Astrocyte (in vitro differentiated cells and primary cell): ENCODE data around the gene DISC1. TPM values are rescaled to one million over a fixed set of nuclear protein-coding genes. Genes with fewer than 3 reads are reported as not detected.

Experiments used
- DNase-seq: peaks from one replicate; pipeline ENCODE4 v3.0.0-alpha.2; 2010; ENCODE audit warnings: low read depth
- FAIRE-seq: peaks from 2 replicates; lab custom pipeline; 2011; peaks lifted over from hg19 to GRCh38; lab: Jason Lieb, UNC
- H2AFZ ChIP-seq: 2 replicates; pipeline ENCODE4 v1.6.0; 2012; ENCODE audit warnings: low read depth, low read length, inconsistent platforms
- H3K27ac ChIP-seq: 2 replicates; pipeline ENCODE4 v1.5.1; 2011; ENCODE audit warnings: low read depth, low read length, inconsistent platforms
- H3K27me3 ChIP-seq: 2 replicates; pipeline ENCODE4 v1.6.0; 2011; ENCODE audit warnings: low read length, inconsistent platforms; ENCODE audit not compliant: insufficient read depth
- H3K36me3 ChIP-seq: 2 replicates; pipeline ENCODE4 v1.5.1; 2011; ENCODE audit warnings: low read length, inconsistent platforms; ENCODE audit not compliant: insufficient read depth
- H3K4me1 ChIP-seq: 2 replicates; pipeline ENCODE4 v1.5.1; 2011; ENCODE audit warnings: low read length, inconsistent platforms; ENCODE audit not compliant: insufficient read depth
- H3K4me2 ChIP-seq: 2 replicates; pipeline ENCODE4 v1.6.0; 2012; ENCODE audit warnings: low read length, inconsistent platforms
- H3K4me3 ChIP-seq: 2 replicates; pipeline ENCODE4 v1.5.1; 2011; ENCODE audit warnings: low read depth, mild to moderate bottlenecking, low read length, inconsistent platforms; ENCODE audit not compliant: insufficient read depth
- H3K79me2 ChIP-seq: 2 replicates; pipeline ENCODE4 v1.6.0; 2012; ENCODE audit warnings: mild to moderate bottlenecking, low read length, inconsistent platforms; ENCODE audit not compliant: insufficient read depth
- H3K9ac ChIP-seq: 2 replicates; pipeline ENCODE4 v1.6.0; 2012; ENCODE audit warnings: mild to moderate bottlenecking, low read length, inconsistent platforms
- H3K9me3 ChIP-seq: 2 replicates; pipeline ENCODE4 v1.5.1; 2012; ENCODE audit warnings: low read depth, mild to moderate bottlenecking, low read length, inconsistent platforms; ENCODE audit not compliant: insufficient read depth
- H4K20me1 ChIP-seq: 2 replicates; pipeline ENCODE4 v1.6.0; 2012; ENCODE audit warnings: low read length, inconsistent platforms; ENCODE audit not compliant: insufficient read depth
- H3K27ac Mint-ChIP-seq: one replicate; pipeline ENCODE4 v1.8.0; 2021; ENCODE audit warnings: mild to moderate bottlenecking, mixed read lengths; ENCODE audit not compliant: unreplicated experiment
- H3K27me3 Mint-ChIP-seq: one replicate; pipeline ENCODE4 v1.8.0; 2021; ENCODE audit warnings: low read depth, mixed read lengths; ENCODE audit not compliant: unreplicated experiment
- H3K36me3 Mint-ChIP-seq: one replicate; pipeline ENCODE4 v1.8.0; 2021; ENCODE audit warnings: low read depth, mixed read lengths; ENCODE audit not compliant: unreplicated experiment
- H3K4me1 Mint-ChIP-seq: one replicate; pipeline ENCODE4 v1.8.0; 2021; ENCODE audit warnings: low read depth, mixed read lengths; ENCODE audit not compliant: unreplicated experiment
- H3K4me3 Mint-ChIP-seq: one replicate; pipeline ENCODE4 v1.8.0; 2021; ENCODE audit warnings: mild to moderate bottlenecking, moderate library complexity, mixed read lengths; ENCODE audit not compliant: unreplicated experiment
- H3K9me3 Mint-ChIP-seq: one replicate; pipeline ENCODE4 v1.8.0; 2021; ENCODE audit warnings: mild to moderate bottlenecking, mixed read lengths; ENCODE audit not compliant: unreplicated experiment
- CTCF ChIP-seq: IDR thresholded peaks from 2 replicates; pipeline ENCODE4 v1.5.1; 2011; ENCODE audit warnings: low read depth, mild to moderate bottlenecking, inconsistent platforms, low read length, moderate library complexity; ENCODE audit not compliant: insufficient read depth
- EZH2 ChIP-seq: IDR thresholded peaks from 2 replicates; pipeline ENCODE4 v1.6.1; 2012; ENCODE audit warnings: mild to moderate bottlenecking, low read length, inconsistent platforms; ENCODE audit not compliant: insufficient read depth
- total RNA-seq: library from RNA; stranded (reverse); gene quantifications from 2 replicates; pipeline ENCODE4 v1.2.1, GENCODE V29; 2021

DISC1 gene
- total RNA-seq, 1 donor from 2014 or later: 9.1 TPM

- no peak overlapping the region for H3K4me3 Mint-ChIP-seq
- H3K4me1 ChIP-seq: peaks cover 23% of the 10 kb centered on the region
- H3K4me3 ChIP-seq: no peak overlapping the region
- no peak overlapping the region for H3K4me2 ChIP-seq
- peaks cover 10% of the 10 kb centered on the region for H3K36me3 Mint-ChIP-seq
- H3K9me3 Mint-ChIP-seq: no peaks in the 10 kb centered on the region
- H3K27me3 ChIP-seq: no peaks in the 10 kb centered on the region
- no peak for TF ChIP-seq CTCF
- TF ChIP-seq EZH2: no peak
- peak overlapping the region; percentile 59 for H3K27ac Mint-ChIP-seq
- no peak overlapping the region for H3K9ac ChIP-seq
- H3K27me3 Mint-ChIP-seq: no peaks in the 10 kb centered on the region
- H2AFZ ChIP-seq: no peak overlapping the region
- DNase-seq (peak; percentile 30), FAIRE-seq (no peak)
- no peaks in the 10 kb centered on the region for H4K20me1 ChIP-seq
- H3K79me2 ChIP-seq: no peaks in the 10 kb centered on the region
- H3K36me3 ChIP-seq: no peaks in the 10 kb centered on the region
- H3K27ac ChIP-seq: no peak overlapping the region
- H3K4me1 Mint-ChIP-seq: peaks cover 27% of the 10 kb centered on the region
- H3K9me3 ChIP-seq: no peaks in the 10 kb centered on the region
Observed at GRCh38 chr1:231778009-231778719, 151.6 kb downstream of the DISC1 start.

GRCh38 chr1:231779081-231779480 is 152.5 kb downstream of the DISC1 start:
- Mint-ChIP-seq H3K36me3 (peaks cover 8% of the 10 kb centered on the region), H3K4me3 (no peak overlapping the region), H3K4me1 (peaks cover 27% of the 10 kb centered on the region), H3K27ac (no peak overlapping the region), H3K27me3 (no peaks in the 10 kb centered on the region), H3K9me3 (no peaks in the 10 kb centered on the region)
- DNase-seq: no peak
- Histone ChIP-seq H3K4me3 (no peak overlapping the region), H4K20me1 (no peaks in the 10 kb centered on the region), H3K27ac (no peak overlapping the region), H3K4me1 (peaks cover 23% of the 10 kb centered on the region), H3K9ac (no peak overlapping the region), H3K27me3 (no peaks in the 10 kb centered on the region), H3K36me3 (no peaks in the 10 kb centered on the region), H3K79me2 (no peaks in the 10 kb centered on the region), H2AFZ (no peak overlapping the region), H3K4me2 (no peak overlapping the region), H3K9me3 (no peaks in the 10 kb centered on the region)
- FAIRE-seq: no peak
- TF ChIP-seq EZH2 (no peak), CTCF (no peak)

GRCh38 chr1:231781892-231782291 is 155.3 kb downstream of the DISC1 start:
- no peak overlapping the region for H3K4me2 ChIP-seq
- H3K4me3 Mint-ChIP-seq: no peak overlapping the region

More at GRCh38 chr1:231781892-231782291, 155.3 kb downstream of the DISC1 start:
- no peak for DNase-seq
- Histone ChIP-seq H3K4me3 (no peak overlapping the region), H3K27ac (no peak overlapping the region), H4K20me1 (no peaks in the 10 kb centered on the region), H3K4me1 (peaks cover 8% of the 10 kb centered on the region), H3K36me3 (no peaks in the 10 kb centered on the region), H3K27me3 (no peaks in the 10 kb centered on the region), H2AFZ (no peak overlapping the region), H3K9ac (no peak overlapping the region), H3K79me2 (no peaks in the 10 kb centered on the region), H3K9me3 (no peaks in the 10 kb centered on the region)
- H3K9me3 Mint-ChIP-seq: no peaks in the 10 kb centered on the region
- peaks cover 13% of the 10 kb centered on the region for H3K4me1 Mint-ChIP-seq
- no peak for FAIRE-seq
- TF ChIP-seq CTCF (no peak), EZH2 (no peak)
- H3K36me3 Mint-ChIP-seq: no peaks in the 10 kb centered on the region
- no peaks in the 10 kb centered on the region for H3K27me3 Mint-ChIP-seq
- H3K27ac Mint-ChIP-seq: no peak overlapping the region
